Measurements from ENCODE around the gene RAB5IF.
"Not testable (repeated sequence)": the region's sequence is repeated elsewhere in the genome, so short reads cannot be mapped to it uniquely, and the experiment has no call there.

Gene RAB5IF, protein sequence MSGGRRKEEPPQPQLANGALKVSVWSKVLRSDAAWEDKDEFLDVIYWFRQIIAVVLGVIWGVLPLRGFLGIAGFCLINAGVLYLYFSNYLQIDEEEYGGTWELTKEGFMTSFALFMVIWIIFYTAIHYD

DNA sequence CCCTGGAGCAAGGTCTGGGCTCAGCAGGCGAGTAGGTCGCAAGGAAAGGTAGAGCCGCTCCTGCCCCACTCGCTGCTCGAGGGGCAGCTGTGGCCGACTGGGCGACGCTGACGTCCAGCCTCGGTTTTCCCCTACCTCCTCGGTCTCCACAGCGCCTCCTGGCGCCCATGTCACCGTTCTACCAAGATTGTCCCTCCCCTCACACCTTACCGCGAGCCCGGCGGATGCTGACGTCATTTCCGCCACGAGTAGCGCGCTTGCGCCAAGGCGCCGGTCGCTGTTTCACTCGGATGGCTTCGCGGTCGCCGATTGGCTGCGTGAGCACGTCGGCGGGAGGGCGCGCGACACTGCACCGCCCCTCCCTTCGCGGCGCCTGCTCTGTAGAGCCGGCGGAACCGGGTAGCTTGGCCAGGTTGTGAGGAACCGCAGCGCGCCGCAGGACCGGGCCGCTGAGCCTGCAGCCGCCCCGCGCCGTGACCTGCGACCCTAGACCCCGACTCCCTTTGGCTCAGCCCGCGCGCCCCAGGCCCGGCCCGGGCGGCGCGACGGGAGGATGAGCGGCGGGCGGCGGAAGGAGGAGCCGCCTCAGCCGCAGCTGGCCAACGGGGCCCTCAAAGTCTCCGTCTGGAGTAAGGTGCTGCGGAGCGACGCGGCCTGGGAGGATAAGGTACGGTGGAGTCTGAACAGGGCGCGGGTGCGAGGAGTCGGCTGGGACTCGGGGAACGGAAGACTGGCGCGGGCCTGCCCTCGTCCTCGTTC, at the start of gene RAB5IF:
TSS of gene RAB5IF (plus strand) at position 381 of the 759 bp plus-strand sequence. CDS start at position 554, 173 bp downstream.
- in situ Hi-C loops (cut with MboI; ENCODE audit: low sequenced_read_pairs) = no loop called here

GRCh38 chr20:36562724-36563123, 42.9 kb upstream of the RAB5IF start:
- in situ Hi-C loops (cut with MboI; ENCODE audit: low sequenced_read_pairs) = no loop called here

GRCh38 chr20:36563374-36563773, 42.2 kb upstream of the RAB5IF start:
- in situ Hi-C loops (cut with MboI; ENCODE audit: low sequenced_read_pairs) = no loop called here

GRCh38 chr20:36564078-36564725, 41.4 kb upstream of the RAB5IF start:
- in situ Hi-C loops (cut with MboI; ENCODE audit: low sequenced_read_pairs) = not testable (repeated sequence)

DNA sequence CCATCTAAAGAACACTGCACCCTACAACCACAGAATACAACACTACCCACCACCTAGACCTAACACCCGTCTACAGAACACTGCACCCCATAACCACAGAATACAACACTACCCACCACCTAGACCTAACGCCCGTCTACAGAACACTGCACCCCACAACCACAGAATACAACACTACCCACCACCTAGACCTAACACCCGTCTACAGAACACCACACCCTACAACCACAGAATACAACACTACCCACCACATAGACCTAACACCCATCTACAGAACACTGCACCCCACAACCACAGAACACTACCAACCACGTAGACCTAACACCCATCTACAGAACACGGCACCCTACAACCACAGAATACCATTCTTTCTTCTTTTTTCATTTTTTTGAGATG, 40.9 kb upstream of the RAB5IF start:
- in situ Hi-C loops (cut with MboI; ENCODE audit: low sequenced_read_pairs) = not testable (repeated sequence)

DNA sequence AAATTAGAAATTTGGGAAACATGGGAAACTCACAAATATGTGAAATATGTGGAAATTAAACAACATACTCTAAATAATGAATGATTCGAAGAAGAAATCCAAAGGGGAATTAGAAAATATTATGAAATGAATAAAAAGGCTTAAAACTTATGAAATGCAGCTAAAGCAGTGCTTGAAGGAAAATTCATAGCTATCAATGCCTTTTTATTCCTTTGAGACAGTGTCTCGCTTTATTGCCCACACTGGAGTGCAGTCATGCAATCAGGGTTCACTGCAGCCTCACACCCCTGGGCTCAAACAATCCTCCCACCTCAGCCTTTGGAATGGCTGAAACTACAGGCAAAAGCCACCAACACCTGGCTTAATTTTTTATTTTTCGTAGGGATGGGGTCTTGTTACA, 40.1 kb upstream of the RAB5IF start:
- in situ Hi-C loops (cut with MboI; ENCODE audit: low sequenced_read_pairs) = no loop called here

GRCh38 chr20:36569847-36570429, 35.6 kb upstream of the RAB5IF start:
- in situ Hi-C loops (cut with MboI; ENCODE audit: low sequenced_read_pairs) = no loop called here

DNA sequence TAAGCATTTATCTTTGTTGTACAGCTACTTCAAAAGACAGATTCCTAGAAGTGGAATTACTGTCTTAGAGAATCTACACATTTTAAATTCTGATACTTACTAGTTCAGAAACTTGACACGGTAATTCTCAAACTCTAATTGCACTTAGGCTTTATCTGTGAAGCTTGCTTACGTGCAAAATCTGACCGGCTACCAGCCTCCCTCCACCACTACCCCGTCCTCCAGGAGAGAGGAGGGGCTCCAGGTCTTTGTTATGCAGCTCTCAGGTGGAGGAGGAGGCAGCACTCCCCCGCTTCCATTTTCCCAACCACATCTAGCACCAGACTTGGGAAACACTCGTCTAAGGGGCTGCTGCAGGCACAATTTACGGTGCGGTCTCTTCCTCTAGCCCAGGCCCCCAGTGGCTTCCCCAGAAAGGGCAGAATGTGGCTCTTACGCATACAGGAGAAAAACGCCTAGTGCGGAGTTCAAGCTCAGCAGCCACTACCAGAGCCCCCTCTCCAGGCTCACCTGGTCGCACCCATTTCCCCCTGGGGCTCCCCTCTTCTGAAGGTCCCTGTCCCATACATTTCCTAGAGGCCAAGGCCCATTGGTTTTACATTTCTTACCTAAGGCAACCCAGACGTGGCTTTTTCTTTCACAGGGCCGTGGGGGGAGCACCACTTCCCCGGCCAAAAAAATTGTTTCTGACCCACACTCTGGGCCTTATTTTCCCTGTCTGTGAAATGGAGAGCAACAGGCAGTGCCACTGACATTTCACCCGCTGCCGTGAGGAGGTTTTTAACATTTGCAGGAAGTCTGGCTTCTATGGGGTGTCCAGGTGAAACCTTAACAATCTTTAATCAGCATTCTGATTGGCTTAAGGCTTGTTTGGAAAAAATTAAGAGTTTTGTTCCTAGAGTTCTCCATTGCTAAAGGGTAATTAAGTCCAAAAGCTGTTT, 33.7 kb upstream of the RAB5IF start:
- in situ Hi-C loops (cut with MboI; ENCODE audit: low sequenced_read_pairs) = no loop called here

DNA sequence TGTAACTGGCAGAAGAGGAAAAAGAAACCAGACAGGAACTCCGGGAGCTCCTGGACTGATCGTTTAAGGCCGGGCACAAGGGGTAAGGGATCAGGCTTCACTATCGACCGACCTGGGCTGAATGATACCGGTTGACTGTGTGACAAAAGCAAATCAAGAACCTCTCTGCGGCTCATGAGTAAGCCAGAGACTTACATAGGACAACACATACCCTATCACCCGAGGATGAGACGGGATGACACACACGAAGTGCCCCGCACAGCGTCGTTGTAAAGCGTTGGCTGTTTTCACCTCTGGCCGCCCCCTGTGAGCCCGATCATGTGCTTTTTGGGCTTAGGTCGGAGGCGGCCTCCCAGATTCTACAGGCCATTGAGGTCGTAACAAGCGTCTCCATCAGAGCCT, 32.9 kb upstream of the RAB5IF start:
- in situ Hi-C loops (cut with MboI; ENCODE audit: low sequenced_read_pairs) = no loop called here

DNA sequence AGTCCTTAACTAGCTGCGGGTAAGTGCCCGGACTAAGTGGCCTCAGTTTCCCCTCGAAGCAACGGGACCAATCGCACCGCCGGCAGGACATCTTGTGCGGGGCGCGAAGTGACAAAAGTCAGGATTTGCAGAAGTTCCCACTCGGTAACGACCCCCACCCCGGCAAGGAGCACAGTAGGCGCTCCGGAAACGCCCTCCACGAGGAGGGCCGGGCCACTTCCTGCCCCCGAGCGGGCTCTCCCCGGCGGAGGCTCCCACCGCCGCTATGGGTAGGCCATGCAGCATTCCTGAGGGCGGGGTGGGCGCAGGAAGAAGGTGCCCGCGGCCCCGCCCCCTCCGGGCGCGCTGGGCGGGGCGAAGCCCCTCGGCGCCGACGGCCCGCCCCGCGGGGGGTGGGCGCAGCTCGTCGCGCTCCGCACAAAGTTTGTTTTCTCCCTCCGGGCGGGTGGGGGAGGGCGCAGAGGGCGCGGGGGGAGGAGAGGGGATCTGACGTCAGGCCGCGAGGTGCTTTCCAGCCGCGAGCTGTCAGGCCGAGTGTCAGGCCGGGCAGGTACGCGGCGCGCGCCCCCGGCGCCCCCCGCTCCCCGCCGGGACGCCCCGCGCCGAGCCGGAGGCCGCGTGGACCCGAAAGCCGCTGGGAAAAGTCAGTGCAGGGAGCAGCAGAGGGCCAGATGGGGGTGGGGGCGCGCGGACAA, 32.3 kb upstream of the RAB5IF start, which contains the start of gene TGIF2:
TSS of gene TGIF2 (plus strand) at position 495 of the 695 bp plus-strand sequence. CDS start 5,178 bp downstream, outside the sequence.
- in situ Hi-C loops (cut with MboI; ENCODE audit: low sequenced_read_pairs) = no loop called here

GRCh38 chr20:36573798-36574365, 31.7 kb upstream of the RAB5IF start:
- in situ Hi-C loops (cut with MboI; ENCODE audit: low sequenced_read_pairs) = no loop called here

DNA sequence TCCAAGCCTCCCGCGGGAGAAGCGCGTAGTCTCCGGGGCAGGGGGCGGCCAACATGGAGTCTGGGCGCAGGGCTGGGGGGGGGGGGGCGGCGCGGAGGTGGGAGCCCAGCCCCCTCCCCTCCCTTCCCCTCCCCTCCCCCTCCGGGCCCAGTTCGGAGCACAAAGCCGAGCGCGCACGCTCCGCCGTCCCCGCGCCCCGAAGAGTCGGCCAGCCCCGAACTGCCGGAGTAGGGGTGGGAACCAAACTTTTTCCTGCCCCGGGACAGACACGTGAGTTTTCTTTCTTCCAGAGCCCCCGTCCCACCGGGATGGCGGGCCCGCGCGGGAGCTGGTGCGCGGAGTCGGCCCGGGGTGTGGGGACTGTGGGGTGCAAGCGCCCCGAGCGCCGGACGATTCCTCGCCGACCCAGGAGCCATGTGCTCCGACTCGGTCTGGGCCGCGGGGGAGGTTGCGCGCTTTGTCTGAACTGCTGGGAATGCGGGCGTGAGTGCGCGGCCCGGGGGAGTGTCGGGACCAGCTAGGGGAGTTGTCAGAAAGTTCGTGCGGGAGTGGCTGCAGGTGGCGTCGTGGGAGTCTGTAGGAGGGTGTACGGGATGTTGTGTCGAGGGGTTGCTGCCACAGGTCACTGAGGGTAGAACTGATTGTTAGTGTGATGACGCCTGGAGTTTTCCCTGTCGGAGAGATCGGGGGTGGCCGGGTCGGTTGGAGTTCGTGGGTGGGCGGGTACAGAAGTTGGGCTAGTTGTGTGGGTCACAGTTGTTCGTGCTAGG, 31.0 kb upstream of the RAB5IF start:
- in situ Hi-C loops (cut with MboI; ENCODE audit: low sequenced_read_pairs) = no loop called here

- in situ Hi-C loops (cut with MboI; ENCODE audit: low sequenced_read_pairs) = no loop called here
Measured at GRCh38 chr20:36576081-36576445, 29.5 kb upstream of the RAB5IF start.

- in situ Hi-C loops (cut with MboI; ENCODE audit: low sequenced_read_pairs) = no loop called here
Measured at GRCh38 chr20:36578356-36579041, 27.1 kb upstream of the RAB5IF start.

GRCh38 chr20:36579996-36580545, 25.5 kb upstream of the RAB5IF start:
- in situ Hi-C loops (cut with MboI; ENCODE audit: low sequenced_read_pairs) = no loop called here

GRCh38 chr20:36582322-36582721, 23.3 kb upstream of the RAB5IF start:
- in situ Hi-C loops (cut with MboI; ENCODE audit: low sequenced_read_pairs) = no loop called here

GRCh38 chr20:36582821-36583220, 22.8 kb upstream of the RAB5IF start:
- in situ Hi-C loops (cut with MboI; ENCODE audit: low sequenced_read_pairs) = no loop called here

GRCh38 chr20:36584018-36584481, 21.5 kb upstream of the RAB5IF start:
- in situ Hi-C loops (cut with MboI; ENCODE audit: low sequenced_read_pairs) = no loop called here
